Prostate gland (tissue), 2 donors: ENCODE results near the gene MAPKAPK3.

Experiments
- POLR2A ChIP-seq: fragments of 450-650 bp; IDR thresholded peaks from one replicate; pipeline ENCODE4 v1.6.1; 2016; ENCODE audit warnings: antibody characterized with exemption, mild to moderate bottlenecking
- TF ChIP-seq, protein P1 (sequence below), 4 experiments: fragments of 200-600 bp in 2 of 4; fragments of 450-650 bp in 2 of 4; sonication (generic) in 2 of 4; IDR thresholded peaks; 1 replicate in 3 of 4; 2 replicates in 1 of 4; pipeline ENCODE4 v1.5.1; 2016 to 2019; ENCODE audit warnings: antibody characterized with exemption in 4 of 4, mild to moderate bottlenecking in 2 of 4, moderate library complexity in 2 of 4

DNA sequence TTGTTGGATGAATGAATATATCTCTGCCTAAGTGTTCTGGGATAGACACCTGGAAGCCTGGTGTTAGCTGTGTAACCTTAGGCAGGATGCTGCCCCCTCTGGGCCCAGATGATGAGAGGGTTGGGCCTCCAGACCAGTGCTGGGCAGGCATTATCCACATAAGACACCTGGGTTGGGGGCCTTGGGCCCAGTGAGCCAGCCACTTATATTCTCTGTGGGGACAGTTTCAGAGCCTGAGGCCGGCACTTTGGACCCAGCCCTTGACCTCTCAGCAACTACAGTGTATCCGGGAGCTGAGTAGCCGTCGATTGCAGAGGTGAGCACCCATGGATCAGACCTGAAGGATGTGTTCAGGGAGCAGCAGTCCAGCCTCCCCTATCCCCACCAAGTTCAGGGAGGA lies 45.5 kb upstream of the MAPKAPK3 start:
- TF ChIP-seq, protein P1, sequence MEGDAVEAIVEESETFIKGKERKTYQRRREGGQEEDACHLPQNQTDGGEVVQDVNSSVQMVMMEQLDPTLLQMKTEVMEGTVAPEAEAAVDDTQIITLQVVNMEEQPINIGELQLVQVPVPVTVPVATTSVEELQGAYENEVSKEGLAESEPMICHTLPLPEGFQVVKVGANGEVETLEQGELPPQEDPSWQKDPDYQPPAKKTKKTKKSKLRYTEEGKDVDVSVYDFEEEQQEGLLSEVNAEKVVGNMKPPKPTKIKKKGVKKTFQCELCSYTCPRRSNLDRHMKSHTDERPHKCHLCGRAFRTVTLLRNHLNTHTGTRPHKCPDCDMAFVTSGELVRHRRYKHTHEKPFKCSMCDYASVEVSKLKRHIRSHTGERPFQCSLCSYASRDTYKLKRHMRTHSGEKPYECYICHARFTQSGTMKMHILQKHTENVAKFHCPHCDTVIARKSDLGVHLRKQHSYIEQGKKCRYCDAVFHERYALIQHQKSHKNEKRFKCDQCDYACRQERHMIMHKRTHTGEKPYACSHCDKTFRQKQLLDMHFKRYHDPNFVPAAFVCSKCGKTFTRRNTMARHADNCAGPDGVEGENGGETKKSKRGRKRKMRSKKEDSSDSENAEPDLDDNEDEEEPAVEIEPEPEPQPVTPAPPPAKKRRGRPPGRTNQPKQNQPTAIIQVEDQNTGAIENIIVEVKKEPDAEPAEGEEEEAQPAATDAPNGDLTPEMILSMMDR (IDR thresholded peaks at IDR 0.05): no peak
- TF ChIP-seq POLR2A: no peak
